ENCODE data around the gene CHRNA1.
A peak's percentile ranks its signal among the peaks of the same experiment; 100 is the strongest.

The CHRNA1 gene

GRCh38 chr2:174781996-174782395 lies 17.7 kb upstream of the CHRNA1 start:
- DNase-seq = no peak

DNA sequence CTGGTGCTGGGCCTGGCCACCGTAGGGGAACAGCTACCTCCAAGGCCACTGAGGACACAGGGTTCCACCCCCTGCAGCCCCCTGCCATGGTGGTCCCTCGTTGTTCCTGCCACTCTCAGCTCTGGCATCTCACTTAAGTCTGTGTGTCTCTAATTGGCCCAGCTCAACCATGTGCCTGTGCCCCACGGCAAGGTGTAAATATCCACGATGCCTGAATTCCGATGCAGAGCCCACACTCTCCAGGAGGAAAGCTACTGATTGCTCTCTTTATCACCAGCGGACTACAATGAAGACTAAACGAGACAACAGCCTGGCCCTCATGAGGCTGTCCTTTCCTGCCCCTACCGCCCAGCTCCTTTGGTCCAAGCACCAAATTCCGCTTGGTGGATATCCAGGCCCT lies 17.0 kb upstream of the CHRNA1 start:
- DNase-seq = no peak

DNA sequence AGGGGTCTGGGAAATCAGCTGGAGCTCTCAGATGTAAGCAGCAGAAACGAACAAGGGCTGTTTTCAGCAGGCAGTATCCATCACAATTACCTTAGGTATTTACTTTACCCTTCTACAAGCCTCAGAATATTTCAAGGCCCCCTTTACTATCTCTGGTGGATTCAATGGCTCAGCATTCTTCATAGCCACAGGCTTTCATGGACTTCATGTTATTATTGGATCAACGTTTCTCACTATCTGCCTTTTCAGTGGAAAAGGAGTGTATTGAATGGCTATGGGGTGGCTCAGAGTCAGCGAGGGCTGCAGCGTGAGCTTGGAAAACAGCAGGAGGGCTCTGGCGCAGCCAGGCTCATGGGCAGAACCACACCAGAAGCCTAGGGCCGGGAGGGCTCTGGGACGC lies 16.6 kb upstream of the CHRNA1 start:
- DNase-seq = no peak

GRCh38 chr2:174780191-174780840 lies 16.0 kb upstream of the CHRNA1 start:
- no peak for DNase-seq

DNA sequence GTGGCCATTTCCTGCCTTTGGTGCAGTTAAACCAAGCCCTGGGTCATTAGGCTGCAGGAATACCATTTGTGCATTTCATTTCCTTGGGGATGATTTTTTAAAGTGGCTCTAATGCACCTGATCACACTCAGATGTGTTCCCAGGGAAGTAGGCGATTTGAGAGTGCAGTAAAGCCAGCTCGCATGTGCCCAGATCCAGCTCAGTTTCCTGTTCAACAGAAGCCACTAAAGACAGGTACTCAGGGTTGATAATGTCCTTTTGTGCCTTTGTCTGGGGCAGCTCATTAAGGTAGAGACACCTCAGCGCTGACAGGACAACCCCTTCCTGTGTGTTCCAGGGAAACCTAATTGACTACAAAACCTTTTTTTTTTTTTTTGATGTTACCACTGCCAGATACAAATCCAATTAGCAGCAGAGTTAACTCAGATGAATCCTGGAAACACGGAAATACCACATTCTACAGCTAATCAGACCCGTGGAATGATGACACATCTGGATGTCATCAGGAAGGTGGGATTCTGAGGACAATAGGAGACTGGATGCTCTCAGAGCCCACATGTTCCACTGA lies 15.2 kb upstream of the CHRNA1 start:
- DNase-seq = no peak

DNA sequence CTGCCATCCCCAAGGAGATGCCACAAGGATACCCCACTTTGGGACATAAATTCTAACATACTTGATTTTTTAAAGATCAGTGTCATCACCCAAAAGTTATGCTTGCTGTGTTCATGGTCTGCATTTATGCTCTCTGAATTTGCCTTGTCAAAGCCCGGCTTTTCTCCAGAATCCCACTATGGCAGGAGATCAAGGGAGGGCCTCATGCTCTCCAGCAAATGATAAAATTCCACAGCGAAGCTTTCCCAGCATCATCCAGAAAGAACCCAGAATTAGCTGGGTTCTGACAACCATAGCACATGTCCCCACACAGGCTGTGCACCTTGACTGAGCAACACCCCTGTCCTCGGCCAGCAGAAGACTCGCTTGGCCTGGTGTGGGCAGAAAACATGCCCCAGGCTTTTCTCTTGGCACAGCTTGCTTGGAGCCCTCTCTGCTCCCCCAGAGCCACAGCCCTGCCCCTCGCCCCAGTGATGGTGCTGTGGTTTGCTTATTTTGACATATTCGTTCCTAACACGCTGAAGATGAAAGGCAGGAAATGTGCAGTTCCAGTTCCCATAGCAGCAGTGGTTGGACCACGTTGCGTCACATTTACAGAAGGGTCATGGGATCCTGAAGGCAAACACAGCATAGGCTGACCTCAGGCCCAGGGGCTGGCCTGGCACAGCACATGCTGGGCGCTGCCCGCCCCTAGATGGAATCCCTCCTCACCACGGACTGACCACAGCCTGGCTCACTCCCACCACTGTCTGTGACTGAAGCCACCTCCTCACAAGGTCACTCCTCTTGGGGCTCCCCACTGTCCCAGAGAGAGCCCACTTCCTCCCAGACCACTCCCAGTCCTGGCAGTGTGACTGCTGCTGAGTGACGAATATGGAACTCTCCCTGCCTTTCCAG lies 14.1 kb upstream of the CHRNA1 start:
- DNase-seq = peak; percentile 92

- DNase-seq = no peak
Measured at GRCh38 chr2:174777347-174778084, 13.2 kb upstream of the CHRNA1 start.

DNA sequence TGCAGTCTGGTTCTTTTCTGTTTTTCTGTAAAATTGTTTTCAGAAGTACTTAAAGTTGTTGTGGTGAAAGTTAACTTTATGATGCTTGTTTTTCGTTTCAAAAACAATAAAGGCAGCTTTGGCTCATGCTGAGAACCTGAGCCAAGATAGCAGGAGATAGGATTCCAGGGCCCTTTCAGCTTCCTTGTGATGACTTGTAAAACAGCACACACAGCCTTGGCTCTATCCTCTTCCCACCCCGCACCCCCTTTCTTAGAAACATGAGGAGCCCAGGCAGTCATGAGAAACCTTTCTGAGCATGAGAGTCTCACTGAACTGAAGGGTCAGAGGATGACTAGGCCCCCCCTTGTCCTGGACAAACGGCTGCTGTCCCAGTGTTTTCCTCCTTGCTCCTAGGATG lies 12.4 kb upstream of the CHRNA1 start:
- no peak for DNase-seq

GRCh38 chr2:174776223-174776622 lies 12.0 kb upstream of the CHRNA1 start:
- no peak for DNase-seq

DNA sequence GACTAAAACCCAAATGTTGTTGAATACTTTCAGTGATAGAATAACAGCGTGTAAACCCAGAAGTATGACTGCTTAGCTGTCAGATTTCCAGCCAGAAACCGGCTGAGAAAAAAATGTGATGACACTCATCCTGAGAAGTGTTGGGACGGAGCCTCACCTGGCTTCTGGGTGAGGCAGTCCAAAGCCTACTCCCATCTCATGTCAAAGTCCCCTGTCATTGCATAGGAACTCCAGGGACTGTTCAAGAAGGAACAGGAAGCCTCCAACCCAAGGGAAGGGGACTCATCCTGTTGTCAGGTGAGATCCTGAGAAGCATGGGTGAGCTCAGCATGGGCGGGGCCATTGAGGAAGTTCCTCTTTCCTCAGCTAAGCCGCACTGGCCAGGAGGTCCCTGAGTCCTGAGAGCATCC lies 11.3 kb upstream of the CHRNA1 start:
- no peak for DNase-seq

DNA sequence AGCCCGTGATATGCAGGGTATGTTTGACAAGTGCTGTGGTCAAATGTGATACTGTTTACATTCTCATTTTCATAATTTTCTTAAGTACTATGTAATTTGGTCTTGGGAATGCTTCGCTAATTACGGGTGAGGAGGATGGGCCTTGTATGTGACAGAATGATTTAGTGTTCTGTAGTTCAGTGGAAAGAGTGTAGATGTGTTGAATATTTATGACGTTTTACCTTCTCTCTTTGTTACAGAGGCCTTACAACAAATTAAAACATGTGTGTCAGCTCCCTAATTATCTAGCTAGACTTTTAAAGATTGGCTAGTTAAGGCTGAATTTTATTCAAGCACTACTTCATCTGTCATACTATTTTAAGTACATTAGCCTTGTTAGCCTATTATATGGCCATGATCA lies 10.6 kb upstream of the CHRNA1 start:
- no peak for DNase-seq

GRCh38 chr2:174773215-174773614 lies 8.9 kb upstream of the CHRNA1 start:
- no peak for DNase-seq

DNA sequence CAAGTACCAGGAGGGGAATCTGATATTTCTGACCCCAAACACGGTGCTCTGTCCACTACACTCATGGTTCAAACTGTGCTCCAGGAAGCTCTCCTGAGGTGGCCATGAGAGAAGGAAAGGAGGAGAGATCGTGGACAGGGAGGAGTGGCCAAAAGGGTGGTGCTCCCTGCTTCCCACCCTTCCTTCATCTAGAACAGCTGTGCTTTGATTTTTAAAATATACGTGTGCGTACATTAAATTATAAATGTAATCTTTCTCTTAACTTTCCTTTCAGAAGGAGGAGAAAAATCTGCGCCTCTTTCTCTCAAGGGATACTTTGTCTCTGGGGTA lies 8.2 kb upstream of the CHRNA1 start:
- DNase-seq = no peak

DNA sequence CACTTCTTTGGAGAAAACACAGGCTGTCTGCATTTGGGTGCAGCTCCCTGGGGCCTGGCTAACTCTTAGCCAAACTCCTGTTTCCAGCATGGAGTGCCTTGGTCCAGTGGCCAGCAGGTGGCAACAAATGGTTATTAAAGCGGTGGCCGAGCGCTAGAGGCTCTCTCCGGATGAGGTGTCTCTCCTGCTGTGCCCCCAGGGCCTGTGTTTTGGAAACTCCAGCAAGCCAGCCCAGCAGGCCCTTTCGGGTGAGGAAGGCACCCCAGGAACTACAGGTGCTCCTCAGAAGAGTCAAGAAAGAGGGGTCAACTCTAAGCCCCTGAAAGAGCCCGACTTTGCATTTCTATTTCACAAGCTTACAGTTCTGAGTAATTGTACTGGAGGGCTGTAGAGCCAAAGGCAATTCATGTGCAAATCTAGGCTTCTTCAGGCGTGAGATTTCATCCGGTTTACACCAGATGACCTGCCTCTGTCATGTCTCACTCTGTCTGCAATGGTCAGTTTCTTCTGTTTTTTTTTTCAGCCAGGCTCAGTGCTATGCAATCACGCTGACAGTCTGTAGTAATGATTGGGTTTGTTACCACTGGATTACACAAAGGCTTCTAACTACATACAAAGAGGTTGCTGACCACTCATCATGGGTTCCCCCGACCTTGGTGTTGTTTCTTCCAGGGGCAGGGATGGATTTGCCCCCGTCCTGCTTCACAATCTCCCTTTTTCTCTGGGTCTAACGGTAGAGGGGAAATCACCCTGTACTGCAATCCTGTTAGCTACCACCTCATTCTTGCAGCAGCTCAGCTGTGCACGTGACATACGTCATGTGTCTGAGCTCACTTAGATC lies 7.6 kb upstream of the CHRNA1 start:
- peak; percentile 13 for DNase-seq

DNA sequence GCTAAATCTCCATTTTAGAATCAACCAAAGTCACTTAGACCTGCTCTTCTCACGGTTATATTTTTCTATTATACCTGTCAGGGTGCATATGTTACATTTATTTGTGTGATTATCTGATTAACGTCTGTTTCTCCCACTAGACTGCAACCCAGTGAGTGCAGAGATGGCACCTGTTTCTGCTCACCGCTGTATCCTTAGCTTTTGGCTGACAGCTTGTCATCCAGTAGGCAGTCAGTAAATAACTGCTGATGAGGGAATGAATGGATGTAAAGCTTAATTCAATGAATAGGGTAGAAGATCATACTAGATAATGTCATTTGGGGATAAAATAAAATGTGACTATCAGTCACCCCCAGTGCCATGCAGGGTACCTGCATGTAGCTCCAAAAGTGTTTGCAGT lies 6.9 kb upstream of the CHRNA1 start:
- DNase-seq = no peak

DNA sequence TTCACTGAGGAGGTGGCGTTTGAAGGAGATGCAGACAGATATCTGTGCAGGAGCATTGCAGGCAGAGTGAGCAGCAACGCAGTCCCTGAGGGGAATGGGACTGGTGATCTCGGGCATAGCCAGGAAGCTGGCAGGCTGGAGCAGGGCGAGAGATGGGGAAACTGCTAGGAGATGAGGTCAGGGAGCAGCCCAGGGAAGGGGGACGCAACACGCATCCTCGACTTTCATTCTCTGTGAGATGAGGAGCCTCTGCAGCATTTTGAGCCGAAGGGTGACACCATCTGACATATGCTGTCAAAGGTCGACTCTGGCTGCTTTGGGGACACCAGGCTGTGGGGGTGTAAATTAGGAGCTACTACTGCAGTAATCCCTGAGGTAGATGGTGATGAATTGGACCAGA lies 4.3 kb upstream of the CHRNA1 start:
- no peak for DNase-seq

DNA sequence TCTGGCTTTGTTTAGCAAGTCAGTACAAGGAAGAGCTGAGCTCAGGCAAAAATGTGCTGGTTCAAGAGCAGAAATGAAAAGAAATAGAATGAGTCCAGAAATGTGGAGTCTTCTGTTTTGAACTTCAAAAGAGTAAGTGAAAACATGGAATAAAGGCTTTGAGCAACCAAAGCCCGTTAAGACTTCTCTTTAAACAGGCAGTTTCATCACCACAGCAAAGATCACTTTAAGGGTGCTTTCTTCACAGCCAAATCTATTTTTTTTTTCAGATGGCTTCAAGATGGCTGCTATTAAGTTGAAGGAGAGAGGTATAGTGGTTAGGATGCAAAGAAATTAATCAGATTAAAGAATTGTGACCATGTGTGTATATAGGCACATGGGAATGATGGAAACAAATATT lies 2.0 kb upstream of the CHRNA1 start:
- DNase-seq = no peak

- DNase-seq = no peak
Measured at GRCh38 chr2:174765576-174765975, 1.3 kb upstream of the CHRNA1 start.

DNA sequence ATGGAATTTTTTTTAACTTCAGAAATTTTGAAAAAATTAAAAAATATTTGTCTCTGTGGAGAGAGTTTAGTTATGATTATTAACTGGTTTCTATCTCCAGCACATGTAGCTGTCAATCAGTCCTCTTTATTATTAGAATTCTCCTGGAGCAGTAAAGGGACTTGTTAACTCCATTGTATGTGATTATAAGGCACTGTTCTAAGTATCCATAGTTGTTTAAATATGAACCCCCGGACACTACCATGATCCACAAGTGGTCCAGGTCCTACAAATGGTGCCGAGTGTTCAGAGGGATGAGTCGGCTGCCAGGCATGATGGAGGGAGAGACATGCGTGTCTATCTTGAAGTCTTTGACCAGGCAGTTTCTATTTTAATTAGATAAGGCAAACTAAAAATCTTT lies 492 bp downstream of the CHRNA1 start:
- no peak for DNase-seq

GRCh38 chr2:174762464-174762863 lies 1.8 kb downstream of the CHRNA1 start:
- no peak for DNase-seq

- DNase-seq = no peak
Measured at GRCh38 chr2:174761837-174762236, 2.4 kb downstream of the CHRNA1 start.

GRCh38 chr2:174760845-174761473 lies 3.3 kb downstream of the CHRNA1 start:
- DNase-seq = no peak

Data from MV-4-11 (cell line).